HEK293 (cell line): ENCODE data around the gene ACOT7.

Experiments
- CTCF ChIA-PET: fragments of 350-600 bp; formaldehyde crosslinking; extraction: SDS; loops from one replicate; lab custom pipeline; 2021; ENCODE audit warnings: antibody characterized with exemption; lab: Yijun Ruan, JAX
- POLR2A ChIA-PET: fragments of 300-600 bp; formaldehyde crosslinking; extraction: SDS; loops from one replicate; lab custom pipeline; 2020; ENCODE audit warnings: antibody characterized with exemption, inconsistent platforms; lab: Yijun Ruan, JAX
- H3K27ac ChIP-seq: fragments of 200-500 bp; sonication (Bioruptor generic); 2 replicates; pipeline ENCODE4 v1.5.1; 2014; ENCODE audit warnings: low read depth, low read length, control low read depth, inconsistent platforms; ENCODE audit errors: extremely low read depth
- H3K36me3 ChIP-seq, 2 experiments: fragments of 200-500 bp in 1 of 2; sonication (Bioruptor generic) in 1 of 2; 1 replicate in 1 of 2; 2 replicates in 1 of 2; pipeline ENCODE4 v1.5.1; 2014 to 2017; ENCODE audit warnings: inconsistent platforms in 2 of 2, low read length in 2 of 2; ENCODE audit not compliant: control insufficient read depth in 2 of 2, insufficient read depth in 1 of 2
- H3K4me1 ChIP-seq: fragments of 200-500 bp; sonication (Bioruptor generic); 2 replicates; pipeline ENCODE4 v1.5.1; 2014; ENCODE audit warnings: mild to moderate bottlenecking, low read length, inconsistent platforms; ENCODE audit not compliant: control insufficient read depth, insufficient read depth
- H3K4me3 ChIP-seq: 2 replicates; pipeline ENCODE4 v1.5.1; 2011; ENCODE audit warnings: low read depth, mild to moderate bottlenecking, control low read depth, low read length, moderate library complexity
- H3K9me3 ChIP-seq: fragments of 200-500 bp; sonication (Bioruptor generic); 2 replicates; pipeline ENCODE4 v1.5.1; 2014; ENCODE audit warnings: low read depth, low read length, inconsistent platforms; ENCODE audit not compliant: control insufficient read depth, insufficient read depth
- MEIS1 ChIP-seq: sonication (generic); formaldehyde crosslinking; IDR thresholded peaks from 2 replicates; pipeline ENCODE4 v1.8.1; 2022; ENCODE audit warnings: missing genetic modification reagents, mild to moderate bottlenecking, borderline replicate concordance
- OSR2 ChIP-seq: fragments of 450-650 bp; formaldehyde crosslinking; IDR thresholded peaks from 2 replicates; pipeline ENCODE4 v1.5.1; 2016; ENCODE audit warnings: missing biosample characterization, missing genetic modification characterization
- PBX3 ChIP-seq: sonication (generic); formaldehyde crosslinking; IDR thresholded peaks from 2 replicates; pipeline ENCODE4 v1.8.1; 2022; ENCODE audit warnings: mild to moderate bottlenecking, moderate library complexity, missing genetic modification reagents
- SP7 ChIP-seq: fragments of 450-650 bp; formaldehyde crosslinking; IDR thresholded peaks from 2 replicates; pipeline ENCODE4 v1.5.1; 2016; ENCODE audit warnings: missing biosample characterization, missing genetic modification characterization
- TCF7L2 ChIP-seq: IDR thresholded peaks from 2 replicates; pipeline ENCODE4 v1.6.1; 2011; ENCODE audit warnings: low read depth, mild to moderate bottlenecking, inconsistent platforms, low read length, moderate library complexity, borderline replicate concordance
- WT1 ChIP-seq: fragments of 450-650 bp; formaldehyde crosslinking; IDR thresholded peaks from 2 replicates; pipeline ENCODE4 v1.5.1; 2016; ENCODE audit warnings: missing biosample characterization, missing genetic modification characterization
- ZBTB44 ChIP-seq: fragments of 450-650 bp; IDR thresholded peaks from 2 replicates; pipeline ENCODE4 v1.5.1; 2018; ENCODE audit warnings: missing biosample characterization, mild to moderate bottlenecking, missing genetic modification characterization
- ZBTB48 ChIP-seq: fragments of 450-650 bp; formaldehyde crosslinking; IDR thresholded peaks from 2 replicates; pipeline ENCODE4 v1.5.1; 2016; ENCODE audit warnings: missing biosample characterization, missing genetic modification characterization
- ZFP3 ChIP-seq: fragments of 450-650 bp; formaldehyde crosslinking; IDR thresholded peaks from 2 replicates; pipeline ENCODE4 v1.5.1; 2016; ENCODE audit warnings: low read depth, missing biosample characterization, missing genetic modification characterization
- ZFP69B ChIP-seq: fragments of 450-650 bp; formaldehyde crosslinking; IDR thresholded peaks from 2 replicates; pipeline ENCODE4 v1.5.1; 2016; ENCODE audit warnings: missing biosample characterization, missing genetic modification characterization
- ZIC2 ChIP-seq: fragments of 450-650 bp; formaldehyde crosslinking; IDR thresholded peaks from 2 replicates; pipeline ENCODE4 v1.5.1; 2016; ENCODE audit warnings: missing biosample characterization, missing genetic modification characterization
- ZNF18 ChIP-seq: fragments of 450-650 bp; formaldehyde crosslinking; IDR thresholded peaks from 2 replicates; pipeline ENCODE4 v1.5.1; 2016; ENCODE audit warnings: missing biosample characterization, missing genetic modification characterization
- ZNF23 ChIP-seq: fragments of 450-650 bp; formaldehyde crosslinking; IDR thresholded peaks from 2 replicates; pipeline ENCODE4 v1.5.1; 2016; ENCODE audit warnings: missing biosample characterization, missing genetic modification characterization, borderline replicate concordance
- ZNF24 ChIP-seq: fragments of 450-650 bp; formaldehyde crosslinking; IDR thresholded peaks from 2 replicates; pipeline ENCODE4 v1.5.1; 2016; ENCODE audit warnings: missing biosample characterization, missing genetic modification characterization
- ZNF280C ChIP-seq: fragments of 450-650 bp; formaldehyde crosslinking; IDR thresholded peaks from 2 replicates; pipeline ENCODE4 v1.5.1; 2016; ENCODE audit warnings: missing biosample characterization, missing genetic modification characterization
- ZNF350 ChIP-seq: fragments of 450-650 bp; formaldehyde crosslinking; IDR thresholded peaks from 2 replicates; pipeline ENCODE4 v1.5.0; 2017; ENCODE audit warnings: missing biosample characterization, mild to moderate bottlenecking, missing genetic modification characterization
- ZNF366 ChIP-seq: fragments of 450-650 bp; formaldehyde crosslinking; conservative IDR thresholded peaks from 2 replicates; pipeline ENCODE4 v1.5.1; 2016; ENCODE audit warnings: missing biosample characterization, missing genetic modification characterization
- ZNF433 ChIP-seq: fragments of 450-650 bp; formaldehyde crosslinking; IDR thresholded peaks from 2 replicates; pipeline ENCODE4 v1.5.1; 2016; ENCODE audit warnings: missing biosample characterization, missing genetic modification characterization, low read depth
- ZNF513 ChIP-seq: fragments of 450-650 bp; IDR thresholded peaks from 2 replicates; pipeline ENCODE4 v1.5.1; 2018; ENCODE audit warnings: missing biosample characterization, missing genetic modification characterization
- ZNF654 ChIP-seq: fragments of 450-650 bp; formaldehyde crosslinking; IDR thresholded peaks from 2 replicates; pipeline ENCODE4 v1.5.1; 2016; ENCODE audit warnings: low read depth, missing biosample characterization, missing genetic modification characterization
- ZNF664 ChIP-seq: fragments of 450-650 bp; formaldehyde crosslinking; IDR thresholded peaks from 2 replicates; pipeline ENCODE4 v1.5.1; 2016; ENCODE audit warnings: missing biosample characterization, missing genetic modification characterization

ACOT7 gene

GRCh38 chr1:6269720-6270400 is 123.7 kb downstream of the ACOT7 start (continued):
- TF ChIP-seq ZNF18 (tag by site-specific recombination) (0 out of 2 replicates have a peak, but pooled peaks have one; percentile 21), ZNF654 (no peak), ZNF664 (tag by site-specific recombination) (no peak), SP7 (peak; percentile 74), MEIS1 (CRISPR knock-in tag) (no peak), ZNF433 (tag by site-specific recombination) (no peak), ZNF513 (tag by site-specific recombination) (no peak), TCF7L2 (no peak), ZFP3 (tag by site-specific recombination) (no peak), PBX3 (no peak), OSR2 (tag by site-specific recombination) (peak; percentile 9; the same call in 1 of the 2 replicates), ZFP69B (tag by site-specific recombination) (no peak), ZNF24 (tag by site-specific recombination) (no peak), ZNF280C (tag by site-specific recombination) (no peak), ZIC2 (tag by site-specific recombination) (peak; percentile 96)

GRCh38 chr1:6269296-6269695 is 124.3 kb downstream of the ACOT7 start:
- H3K4me3 ChIP-seq = no peak overlapping the region
- no peak overlapping the region for H3K27ac ChIP-seq
- peaks cover 36% of the 10 kb centered on the region for H3K4me1 ChIP-seq
- peaks cover 0 to 14% of the 10 kb centered on the region in 2 experiments; a peak in 1 of 3 replicates for H3K36me3 ChIP-seq
- H3K9me3 ChIP-seq = no peaks in the 10 kb centered on the region
- ChIA-PET POLR2A (no interaction called here), CTCF (interaction anchor here (2.1 kb wide), 1 partner anchor 23 kb away, joined by 8 read pairs; no protein-coding TSS in a partner anchor)
- TF ChIP-seq ZNF350 (tag by site-specific recombination) = no peak

- Histone ChIP-seq H3K36me3 (peaks cover 0 to 16% of the 10 kb centered on the region in 2 experiments; a peak in 1 of 3 replicates), H3K9me3 (no peaks in the 10 kb centered on the region), H3K27ac (no peak overlapping the region), H3K4me1 (peaks cover 33% of the 10 kb centered on the region), H3K4me3 (no peak overlapping the region)
- POLR2A ChIA-PET = no interaction called here
- CTCF ChIA-PET = interaction anchor here (0.6 to 1.0 kb wide), 3 partner anchors 10 to 76 kb away, joined by 3 to 5 read pairs (median 3); no protein-coding TSS in a partner anchor
- TF ChIP-seq WT1 (tag by site-specific recombination) (no peak), ZBTB44 (no peak), ZNF433 (tag by site-specific recombination) (no peak), ZNF366 (tag by site-specific recombination) (no peak), ZNF23 (tag by site-specific recombination) (no peak), ZBTB48 (tag by site-specific recombination) (no peak)
Observed at GRCh38 chr1:6268415-6268814, 125.2 kb downstream of the ACOT7 start.
